Small intestine (tissue), 7 donors: ENCODE data around the gene DLG2. TPM values are rescaled to one million over a fixed set of nuclear protein-coding genes. Genes with fewer than 3 reads are reported as not detected.

Experiments used
- DNase-seq, 2 donors: peaks; one replicate each; pipeline versions ENCODE4 v3.0.0 to v3.0.0-alpha.2; 2013
- FAIRE-seq: peaks from 2 replicates; lab custom pipeline; 2012; peaks lifted over from hg19 to GRCh38; lab: Jason Lieb, UNC
- H3K27ac ChIP-seq, 3 donors: one replicate each; pipeline ENCODE4 v1.5.1; 2013; ENCODE audit warnings: low read length in 2 of 3, mild to moderate bottlenecking in 2 of 3, control low read depth in 1 of 3, inconsistent platforms in 1 of 3, low read depth in 1 of 3, moderate library complexity in 1 of 3
- H3K27me3 ChIP-seq, 3 donors: one replicate each; pipeline ENCODE4 v1.6.1; 2013; ENCODE audit warnings: low read length in 3 of 3, inconsistent platforms in 1 of 3; ENCODE audit not compliant: control insufficient read depth in 3 of 3, insufficient read depth in 3 of 3
- H3K36me3 ChIP-seq, 3 donors: one replicate each; pipeline ENCODE4 v1.6.1; 2013; ENCODE audit warnings: low read length in 3 of 3, inconsistent platforms in 1 of 3, low read depth in 1 of 3, mild to moderate bottlenecking in 1 of 3, moderate library complexity in 1 of 3; ENCODE audit not compliant: control insufficient read depth in 3 of 3, insufficient read depth in 2 of 3
- H3K4me1 ChIP-seq, 3 donors: one replicate each; pipeline ENCODE4 v1.6.1; 2013; ENCODE audit warnings: low read length in 2 of 3, inconsistent platforms in 1 of 3, low read depth in 1 of 3, mild to moderate bottlenecking in 1 of 3, moderate library complexity in 1 of 3; ENCODE audit not compliant: control insufficient read depth in 3 of 3, insufficient read depth in 2 of 3
- H3K4me3 ChIP-seq, 3 donors: one replicate each; pipeline ENCODE4 v1.5.1; 2013; ENCODE audit warnings: low read length in 3 of 3, control low read depth in 1 of 3, inconsistent platforms in 1 of 3, low read depth in 1 of 3, mild to moderate bottlenecking in 1 of 3, moderate library complexity in 1 of 3
- H3K9me3 ChIP-seq, 2 donors: one replicate each; pipeline ENCODE4 v1.6.1; 2013; ENCODE audit warnings: low read depth in 1 of 2, low read length in 1 of 2; ENCODE audit not compliant: control insufficient read depth in 2 of 2, insufficient read depth in 1 of 2
- WGBS, 3 donors: extraction: QIAGEN DNeasy Blood & Tissue Kit; methylation state at CpG; one replicate each; pipeline ENCODE4 v1.1.7; 2013; 5-methylcytosine and 5-hydroxymethylcytosine counted together
- polyA plus RNA-seq, 4 donors: library from polyadenylated mRNA; stranded (reverse) in 3 of 4; unstranded in 1 of 4; fragments of 200-250 nt in 3 of 4; fragments of 120-200 nt in 1 of 4; gene quantifications; one replicate each; pipeline versions ENCODE4 v1.2.1 to v1.2.3, GENCODE V29; 2013
- donor health status: healthy with polysubstance abuse.
- donor health status: control.
- donor health status: control.
- donor health status: Bipolar disorder and iron deficiency.
- donor health status: healthy.

The DLG2 gene
- polyA plus RNA-seq, 4 donors: 0.22 to 1.6 (median 1.1) TPM

GRCh38 chr11:84069048-84069447 is 1558.1 kb downstream of the DLG2 start:
- Histone ChIP-seq H3K36me3 (no peaks in the 10 kb centered on the region), H3K27me3 (no peaks in the 10 kb centered on the region), H3K27ac (no peak overlapping the region), H3K4me3 (no peak overlapping the region), H3K4me1 (no peaks in the 10 kb centered on the region), H3K9me3 (no peaks in the 10 kb centered on the region)
- 25 to 69% (median 55%) methylated on average over 1 of the region's 1 CpG for WGBS, 3 donors
- FAIRE-seq (no peak), DNase-seq (no peak)

DNA sequence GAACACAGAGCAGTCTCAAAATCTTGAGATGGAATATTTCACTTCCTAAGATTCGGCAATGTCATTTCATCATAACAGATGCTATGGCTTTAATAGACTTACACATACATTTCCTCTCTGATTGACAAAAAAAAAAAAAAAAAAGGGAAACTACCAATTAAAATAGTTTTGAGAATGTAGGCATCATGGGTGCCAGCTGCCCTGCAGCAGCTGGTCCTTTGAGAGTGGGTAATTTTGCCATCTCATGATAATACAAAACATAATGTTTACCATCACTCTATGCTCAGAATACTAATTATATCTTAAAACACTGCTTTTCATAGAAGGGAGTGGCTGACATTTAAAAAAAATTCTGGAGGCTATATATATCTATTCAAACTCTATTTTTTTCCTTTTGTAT is 1565.4 kb downstream of the DLG2 start:
- H3K36me3 ChIP-seq: no peaks in the 10 kb centered on the region
- H3K4me1 ChIP-seq: no peaks in the 10 kb centered on the region
- no peak overlapping the region for H3K27ac ChIP-seq
- DNase-seq: no peak
- no peaks in the 10 kb centered on the region for H3K27me3 ChIP-seq
- no peak for FAIRE-seq
- H3K4me3 ChIP-seq: no peak overlapping the region
- H3K9me3 ChIP-seq: no peaks in the 10 kb centered on the region
- WGBS, 3 donors: 83 to 97% (median 88%) methylated on average over 1 of the region's 1 CpG

- Histone ChIP-seq H3K4me3 (no peak overlapping the region), H3K9me3 (no peaks in the 10 kb centered on the region), H3K27me3 (no peaks in the 10 kb centered on the region), H3K4me1 (no peaks in the 10 kb centered on the region), H3K27ac (no peak overlapping the region), H3K36me3 (no peaks in the 10 kb centered on the region)
- WGBS, 3 donors: 69 to 75% (median 75%) methylated on average over 6 of the region's 6 CpGs
- no peak for FAIRE-seq
- DNase-seq: no peak
Observed at GRCh38 chr11:84056653-84057376, 1570.3 kb downstream of the DLG2 start.

DNA sequence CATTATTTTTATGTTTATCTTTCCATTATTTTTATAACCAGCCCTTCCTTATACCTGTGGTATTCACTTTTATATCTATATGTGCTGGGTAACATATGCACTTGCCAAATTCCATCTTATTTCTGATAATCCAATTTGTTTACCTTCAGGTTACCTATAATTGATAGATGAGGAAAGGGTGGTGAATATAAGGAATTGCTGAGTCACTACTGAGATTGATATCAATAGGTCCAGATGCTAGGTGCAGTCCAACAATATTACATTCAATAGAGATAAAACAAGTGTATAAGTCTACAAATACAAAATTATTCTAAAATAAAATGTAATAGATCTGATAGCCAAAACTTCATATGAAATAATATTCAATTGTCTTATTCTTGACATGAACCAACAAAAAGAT is 1582.0 kb downstream of the DLG2 start:
- FAIRE-seq (no peak), DNase-seq (no peak)
- H3K27me3 ChIP-seq: no peaks in the 10 kb centered on the region
- no peaks in the 10 kb centered on the region for H3K4me1 ChIP-seq
- H3K9me3 ChIP-seq: no peaks in the 10 kb centered on the region
- no peaks in the 10 kb centered on the region for H3K36me3 ChIP-seq
- H3K4me3 ChIP-seq: no peak overlapping the region
- H3K27ac ChIP-seq: no peak overlapping the region

GRCh38 chr11:84044706-84045105 is 1582.4 kb downstream of the DLG2 start:
- Histone ChIP-seq H3K9me3 (no peaks in the 10 kb centered on the region), H3K36me3 (no peaks in the 10 kb centered on the region), H3K27ac (no peak overlapping the region), H3K4me3 (no peak overlapping the region), H3K27me3 (no peaks in the 10 kb centered on the region), H3K4me1 (no peaks in the 10 kb centered on the region)
- WGBS, 3 donors: 74 to 83% (median 81%) methylated on average over 1 of the region's 1 CpG
- no peak for FAIRE-seq
- DNase-seq: no peak

DNA sequence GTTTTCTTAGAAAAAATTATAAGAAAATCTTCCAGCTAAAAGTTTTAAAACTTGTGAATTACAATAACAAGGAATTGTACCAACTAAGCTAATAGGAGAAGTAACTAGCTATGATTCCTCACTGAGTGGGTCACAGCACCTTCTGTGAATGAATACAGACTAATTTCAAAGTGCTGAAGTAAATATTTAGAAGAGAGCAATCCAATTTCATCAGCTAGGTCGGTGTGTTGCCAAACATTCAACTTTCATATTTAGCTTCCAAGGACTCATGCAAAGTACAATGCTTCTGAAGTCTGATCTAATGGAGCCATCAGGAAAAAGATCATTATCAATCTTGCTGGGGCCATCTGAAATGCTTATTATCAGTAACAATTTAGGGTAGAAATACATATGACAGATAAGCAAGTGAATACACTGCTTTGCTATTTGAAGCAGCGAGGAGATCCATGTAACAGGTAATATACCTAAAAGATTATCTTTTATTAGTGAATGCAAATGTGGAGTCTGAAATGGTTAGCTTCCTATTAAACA is 1590.4 kb downstream of the DLG2 start:
- FAIRE-seq (no peak), DNase-seq (no peak)
- Histone ChIP-seq H3K27ac (no peak overlapping the region), H3K27me3 (no peaks in the 10 kb centered on the region), H3K4me1 (no peaks in the 10 kb centered on the region), H3K9me3 (no peaks in the 10 kb centered on the region), H3K4me3 (no peak overlapping the region), H3K36me3 (no peaks in the 10 kb centered on the region)
- WGBS, 3 donors: 57 to 67% (median 64%) methylated on average over 2 of the region's 2 CpGs

GRCh38 chr11:84035645-84036044 is 1591.5 kb downstream of the DLG2 start:
- no peak overlapping the region for H3K4me3 ChIP-seq
- no peaks in the 10 kb centered on the region for H3K4me1 ChIP-seq
- no peaks in the 10 kb centered on the region for H3K36me3 ChIP-seq
- H3K27ac ChIP-seq: no peak overlapping the region
- 50 to 56% (median 56%) methylated on average over 2 of the region's 2 CpGs for WGBS, 3 donors
- DNase-seq (no peak), FAIRE-seq (no peak)
- H3K27me3 ChIP-seq: no peaks in the 10 kb centered on the region
- H3K9me3 ChIP-seq: no peaks in the 10 kb centered on the region

DNA sequence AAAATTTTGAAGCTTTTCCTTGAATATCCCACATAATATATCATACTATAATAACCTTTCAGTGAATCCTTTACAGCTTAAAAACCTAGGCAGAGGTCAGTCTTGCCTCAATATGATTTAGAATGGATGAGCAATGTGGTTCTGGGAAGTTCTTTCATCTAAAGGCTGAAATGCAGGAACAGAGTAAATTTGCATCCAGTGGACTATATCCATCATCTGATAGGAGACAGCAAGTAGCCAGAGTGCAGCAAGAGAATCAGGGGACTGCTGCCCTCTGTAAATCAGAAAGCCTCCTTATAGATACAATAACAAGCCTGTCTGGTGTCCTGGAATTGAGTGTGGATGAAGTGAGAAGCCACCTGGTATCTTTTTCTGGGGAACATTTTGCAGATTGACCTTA is 1592.7 kb downstream of the DLG2 start:
- FAIRE-seq (no peak), DNase-seq (no peak)
- Histone ChIP-seq H3K27me3 (no peaks in the 10 kb centered on the region), H3K27ac (no peak overlapping the region), H3K9me3 (no peaks in the 10 kb centered on the region), H3K4me3 (no peak overlapping the region), H3K36me3 (no peaks in the 10 kb centered on the region), H3K4me1 (no peaks in the 10 kb centered on the region)

GRCh38 chr11:84024266-84024665 is 1602.9 kb downstream of the DLG2 start:
- Histone ChIP-seq H3K27me3 (no peaks in the 10 kb centered on the region), H3K9me3 (no peaks in the 10 kb centered on the region), H3K27ac (no peak overlapping the region), H3K4me3 (no peak overlapping the region), H3K36me3 (no peaks in the 10 kb centered on the region), H3K4me1 (no peaks in the 10 kb centered on the region)
- FAIRE-seq: no peak
- 38 to 68% (median 44%) methylated on average over 1 of the region's 1 CpG for WGBS, 3 donors
- no peak for DNase-seq
